Common myeloid progenitor, CD34-positive (primary cell): ENCODE measurements around the gene SF3A1.
A peak's percentile ranks its signal among the peaks of the same experiment; 100 is the strongest.

Experiments used
- CTCF ChIA-PET: fragments of 350-600 bp; sonication (Branson Sonifier 250); formaldehyde crosslinking; loops from one replicate; lab custom pipeline; 2021; ENCODE audit warnings: antibody characterized with exemption; lab: Charles Lee
- POLR2A ChIA-PET: fragments of 350-600 bp; sonication (Branson Sonifier 250); formaldehyde crosslinking; loops from one replicate; lab custom pipeline; 2021; ENCODE audit warnings: antibody characterized with exemption; lab: Charles Lee
- DNase-seq, 3 donors: peaks; one replicate each; pipeline versions ENCODE4 v3.0.0 to v3.0.0-alpha.2; 2013
- H3K27ac ChIP-seq, 2 experiments: 1 replicate in 1 of 2; 2 replicates in 1 of 2; pipeline ENCODE4 v1.7.0; 2013; ENCODE audit warnings: inconsistent platforms in 2 of 2, low read length in 2 of 2, mild to moderate bottlenecking in 2 of 2, low read depth in 1 of 2, moderate library complexity in 1 of 2; ENCODE audit not compliant: severe bottlenecking in 2 of 2, insufficient read depth in 1 of 2, poor library complexity in 1 of 2
- H3K27me3 ChIP-seq, 5 experiments: replicated peaks in 2 of 5; 1 replicate in 3 of 5; 2 replicates in 2 of 5; pipeline versions ENCODE4 v1.6.1 to v1.7.0; 2013; ENCODE audit warnings: low read length in 4 of 5, mild to moderate bottlenecking in 2 of 5, moderate library complexity in 2 of 5, inconsistent platforms in 1 of 5; ENCODE audit not compliant: insufficient read depth in 5 of 5, control insufficient read depth in 4 of 5
- H3K36me3 ChIP-seq, 4 experiments: 1 replicate in 2 of 4; 2 replicates in 2 of 4; pipeline versions ENCODE4 v1.6.1 to v1.7.0; 2013; ENCODE audit warnings: low read length in 3 of 4, control low read depth in 1 of 4, mild to moderate bottlenecking in 1 of 4; ENCODE audit not compliant: control insufficient read depth in 4 of 4, insufficient read depth in 4 of 4
- H3K4me1 ChIP-seq, 4 experiments: 1 replicate in 3 of 4; 2 replicates in 1 of 4; pipeline versions ENCODE4 v1.6.1 to v1.7.1; 2013; ENCODE audit warnings: low read length in 3 of 4, mild to moderate bottlenecking in 3 of 4, control low read depth in 1 of 4, inconsistent platforms in 1 of 4, moderate library complexity in 1 of 4; ENCODE audit not compliant: control insufficient read depth in 4 of 4, insufficient read depth in 4 of 4; ENCODE audit errors: control extremely low read depth in 1 of 4
- H3K4me3 ChIP-seq, 7 experiments: 1 replicate in 4 of 7; 2 replicates in 3 of 7; pipeline versions ENCODE4 v1.5.1 to v1.7.0; 2013; ENCODE audit warnings: mild to moderate bottlenecking in 7 of 7, low read length in 6 of 7, moderate library complexity in 6 of 7, inconsistent platforms in 2 of 7, low read depth in 2 of 7, control low read depth in 1 of 7; ENCODE audit not compliant: insufficient read depth in 4 of 7, control insufficient read depth in 1 of 7; ENCODE audit errors: extremely low read depth in 1 of 7
- H3K9me3 ChIP-seq, 5 experiments: 1 replicate in 4 of 5; 2 replicates in 1 of 5; pipeline versions ENCODE4 v1.6.1 to v1.7.1; 2013; ENCODE audit warnings: low read length in 4 of 5, mild to moderate bottlenecking in 2 of 5, inconsistent platforms in 1 of 5, low read depth in 1 of 5, moderate library complexity in 1 of 5; ENCODE audit not compliant: control insufficient read depth in 4 of 5, insufficient read depth in 2 of 5; ENCODE audit errors: control extremely low read depth in 1 of 5
- WGBS: methylation state at CpG from one replicate; pipeline ENCODE4 v1.1.5; 2013; ENCODE audit not compliant: insufficient coverage; 5-methylcytosine and 5-hydroxymethylcytosine counted together

Gene SF3A1

DNA sequence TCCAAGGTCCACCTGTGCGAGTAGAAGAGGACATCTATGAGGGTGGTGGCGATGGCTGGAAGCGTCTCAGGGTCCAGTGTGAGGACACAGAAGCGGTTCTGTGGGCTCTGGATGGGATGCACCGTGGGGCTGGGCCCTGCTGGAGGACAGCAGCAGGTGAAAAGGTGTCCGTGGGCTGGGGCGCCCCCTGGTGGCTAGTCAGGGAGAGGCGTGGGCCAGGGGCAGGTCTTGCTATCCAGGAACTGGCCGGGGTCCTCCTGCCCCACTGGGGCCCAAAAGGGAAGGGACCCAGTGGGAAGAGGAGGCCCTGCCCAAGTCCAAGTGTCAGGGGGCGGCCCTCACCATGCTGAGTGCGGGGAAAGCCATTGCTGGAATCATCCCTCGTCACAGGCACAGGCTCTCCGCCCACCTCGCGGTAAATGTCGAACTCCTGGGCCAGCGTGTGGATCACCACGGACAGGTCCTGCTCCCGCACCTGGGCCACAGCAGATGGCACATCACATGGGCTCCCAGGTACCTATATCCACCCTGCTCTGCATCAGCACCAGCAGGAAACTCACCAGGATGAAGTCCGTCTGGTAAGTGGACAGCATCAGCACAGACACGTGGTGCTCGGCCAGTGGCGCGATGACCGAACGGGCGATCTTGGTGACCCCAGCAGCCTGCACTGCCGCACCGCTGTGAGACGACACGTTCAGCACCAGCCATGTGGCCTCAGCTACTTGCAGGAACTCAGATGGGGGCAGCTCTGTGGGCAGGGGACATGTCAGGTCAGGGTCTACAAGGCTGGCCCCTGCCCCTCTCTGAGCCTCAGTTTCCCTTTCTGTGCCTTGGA lies 69.7 kb downstream of the SF3A1 start:
- no peaks in the 10 kb centered on the region for H3K9me3 ChIP-seq
- peaks cover 0 to 9% (median 3%) of the 10 kb centered on the region in 4 experiments for H3K36me3 ChIP-seq
- ChIA-PET CTCF (interaction anchor here (1.1 to 7.6 kb wide), 31 partner anchors 8 to 198 kb away, joined by 3 to 91 read pairs (median 13); partner anchors contain the start of genes CCDC157, RNF215, SF3A1 and TBC1D10A), POLR2A (interaction anchor here (1.0 to 2.0 kb wide), 4 partner anchors 16 to 69 kb away, joined by 3 to 8 read pairs (median 4); partner anchors contain the start of genes CCDC157, OSM and SF3A1)
- DNase-seq, result peak; percentile 73 to 83 (median 83)
- no peaks in the 10 kb centered on the region for H3K27me3 ChIP-seq
- H3K27ac ChIP-seq, result no peak overlapping the region
- WGBS, result 56% methylated on average over 30 of the region's 31 CpGs
- peaks cover 4 to 57% (median 55%) of the 10 kb centered on the region in 4 experiments for H3K4me1 ChIP-seq
- H3K4me3 ChIP-seq, result no peak overlapping the region

DNA sequence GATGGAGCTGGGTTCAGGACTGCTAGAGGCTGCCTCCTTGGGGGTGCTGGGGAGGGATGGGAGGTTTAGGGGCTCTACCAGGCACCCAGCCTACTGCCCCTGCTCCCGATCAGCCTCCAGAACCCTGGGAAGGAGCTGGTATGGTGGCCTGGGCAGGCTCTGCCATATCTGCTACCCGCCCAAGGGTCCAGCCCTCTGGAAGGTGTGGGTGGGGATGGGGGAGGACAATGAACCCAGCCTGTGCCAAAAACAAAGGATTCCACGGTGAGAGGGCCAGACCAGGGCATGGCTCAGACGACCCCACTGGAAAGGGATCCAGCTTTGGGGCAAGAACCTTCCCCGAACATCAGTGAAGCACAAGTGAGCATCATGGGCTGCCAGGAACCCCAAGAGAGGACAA lies 70.4 kb downstream of the SF3A1 start:
- POLR2A ChIA-PET, result no interaction called here
- H3K4me1 ChIP-seq, result peaks cover 4 to 58% (median 55%) of the 10 kb centered on the region in 4 experiments
- WGBS, result 96% methylated on average over 5 of the region's 5 CpGs

DNA sequence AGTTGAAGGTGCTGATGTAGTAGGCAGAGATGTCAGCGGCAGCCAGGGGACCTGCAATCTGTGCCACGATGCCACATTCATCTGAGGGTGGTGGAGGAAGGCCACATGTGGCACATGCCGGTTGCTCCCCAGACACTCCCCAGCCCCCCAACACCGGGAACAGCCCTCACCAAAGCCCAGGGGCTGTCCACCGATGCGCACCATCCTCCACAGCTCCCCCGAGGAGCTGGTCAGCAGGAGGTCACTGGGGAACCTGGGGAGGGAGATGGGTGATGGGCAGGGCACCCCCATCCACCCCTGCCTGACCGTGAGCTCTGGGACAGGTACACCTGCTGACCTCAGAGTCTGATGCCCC lies 70.9 kb downstream of the SF3A1 start:
- Histone ChIP-seq H3K9me3 (no peaks in the 10 kb centered on the region), H3K27ac (no peak overlapping the region), H3K27me3 (no peaks in the 10 kb centered on the region), H3K36me3 (peaks cover 0 to 3% (median under 1%) of the 10 kb centered on the region in 4 experiments), H3K4me3 (no peak overlapping the region), H3K4me1 (peaks cover 4 to 55% (median 51%) of the 10 kb centered on the region in 4 experiments)
- ChIA-PET POLR2A (interaction anchor here (0.6 kb wide), 1 partner anchor 18 kb away, joined by 3 read pairs; no protein-coding TSS in a partner anchor), CTCF (interaction anchor here (0.6 to 7.6 kb wide), 14 partner anchors 8 to 650 kb away, joined by 3 to 91 read pairs (median 4); partner anchors contain the start of gene RNF215)
- no peak for DNase-seq
- WGBS, result 96% methylated on average over 4 of the region's 8 CpGs

More for the DNA sequence above, 70.4 kb downstream of the SF3A1 start:
- Histone ChIP-seq H3K4me3 (no peak overlapping the region), H3K27ac (no peak overlapping the region), H3K9me3 (no peaks in the 10 kb centered on the region), H3K36me3 (peaks cover 0 to 3% (median under 1%) of the 10 kb centered on the region in 4 experiments), H3K27me3 (no peaks in the 10 kb centered on the region)
- DNase-seq, result no peak
- CTCF ChIA-PET, result interaction anchor here (0.6 to 7.6 kb wide), 13 partner anchors 9 to 650 kb away, joined by 3 to 91 read pairs (median 4); partner anchors contain the start of gene RNF215

DNA sequence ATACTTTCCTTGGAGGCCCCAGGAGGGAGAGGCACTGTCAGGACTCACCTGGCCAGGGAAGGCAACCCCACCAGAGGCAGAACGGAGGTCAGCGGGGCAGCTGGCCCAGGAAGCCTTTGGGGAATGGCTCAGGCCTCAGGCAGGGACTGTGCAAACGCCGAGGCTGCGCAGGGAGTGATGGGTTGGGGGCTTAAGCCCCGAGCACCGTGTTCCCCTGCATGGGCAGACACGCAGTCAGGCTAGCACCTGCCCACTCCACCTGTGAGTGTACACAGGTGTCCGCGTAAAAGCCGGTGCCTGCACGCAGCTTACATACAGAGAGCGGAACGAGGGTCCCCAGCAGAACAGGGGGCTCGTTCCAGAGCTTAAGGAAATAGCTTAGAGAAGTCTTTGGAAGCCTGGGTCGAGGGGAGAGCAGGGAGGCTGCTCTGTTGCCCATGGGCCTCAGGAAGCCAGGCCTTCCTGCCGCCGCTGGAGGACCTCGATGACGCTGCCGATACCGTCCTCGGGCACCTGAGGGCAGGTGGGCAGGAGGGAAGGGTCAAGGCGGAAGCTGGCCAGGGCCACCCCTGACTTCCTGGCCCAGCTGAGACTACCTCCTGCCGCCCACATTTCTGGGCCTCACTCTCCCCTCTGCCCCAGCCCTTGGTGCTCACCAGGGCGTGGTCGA lies 71.4 kb downstream of the SF3A1 start:
- Histone ChIP-seq H3K27me3 (no peaks in the 10 kb centered on the region), H3K9me3 (no peaks in the 10 kb centered on the region), H3K27ac (no peak overlapping the region), H3K4me3 (no peak overlapping the region), H3K4me1 (peaks cover 4 to 50% (median 46%) of the 10 kb centered on the region in 4 experiments), H3K36me3 (peaks cover 0 to 3% (median under 1%) of the 10 kb centered on the region in 4 experiments)
- 94% methylated on average over 22 of the region's 27 CpGs for WGBS
- ChIA-PET POLR2A (interaction anchor here (0.6 to 1.1 kb wide), 2 partner anchors 17 to 22 kb away, joined by 3 to 4 read pairs; no protein-coding TSS in a partner anchor), CTCF (interaction anchor here (0.9 to 7.6 kb wide), 10 partner anchors 8 to 649 kb away, joined by 3 to 91 read pairs (median 6); partner anchors contain the start of gene RNF215)
- DNase-seq, result no peak

DNA sequence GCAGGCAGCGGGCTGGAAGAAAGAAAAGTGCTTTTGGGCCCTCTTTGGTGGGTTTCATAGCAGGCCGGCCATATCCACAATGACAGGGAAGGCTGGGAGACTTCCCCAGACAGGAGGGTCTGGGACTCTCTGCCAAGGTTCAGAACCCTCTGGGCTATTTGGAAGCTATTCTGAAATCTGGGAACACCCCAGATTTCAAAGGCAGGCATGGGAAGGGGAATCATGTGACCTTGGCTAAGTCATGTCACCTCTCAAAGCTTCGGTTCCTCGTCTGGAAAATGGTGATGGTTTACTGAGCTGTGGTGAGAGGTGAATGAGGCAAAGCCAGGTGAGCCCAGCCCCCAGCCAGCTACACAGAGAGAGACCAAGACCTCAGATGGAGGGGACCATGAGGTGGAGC lies 72.0 kb downstream of the SF3A1 start:
- no peaks in the 10 kb centered on the region for H3K9me3 ChIP-seq
- POLR2A ChIA-PET, result interaction anchor here (1.1 kb wide), 1 partner anchor 22 kb away, joined by 4 read pairs; no protein-coding TSS in a partner anchor
- H3K27ac ChIP-seq, result no peak overlapping the region
- CTCF ChIA-PET, result interaction anchor here (1.4 to 7.6 kb wide), 5 partner anchors 9 to 180 kb away, joined by 5 to 91 read pairs (median 19); partner anchors contain the start of gene RNF215
- no peak for DNase-seq
- no peaks in the 10 kb centered on the region for H3K27me3 ChIP-seq
- H3K4me3 ChIP-seq, result no peak overlapping the region
- peaks cover 0 to 3% (median under 1%) of the 10 kb centered on the region in 4 experiments for H3K36me3 ChIP-seq
- peaks cover 4 to 45% (median 43%) of the 10 kb centered on the region in 4 experiments for H3K4me1 ChIP-seq
- WGBS, result 98% methylated on average over 3 of the region's 4 CpGs

DNA sequence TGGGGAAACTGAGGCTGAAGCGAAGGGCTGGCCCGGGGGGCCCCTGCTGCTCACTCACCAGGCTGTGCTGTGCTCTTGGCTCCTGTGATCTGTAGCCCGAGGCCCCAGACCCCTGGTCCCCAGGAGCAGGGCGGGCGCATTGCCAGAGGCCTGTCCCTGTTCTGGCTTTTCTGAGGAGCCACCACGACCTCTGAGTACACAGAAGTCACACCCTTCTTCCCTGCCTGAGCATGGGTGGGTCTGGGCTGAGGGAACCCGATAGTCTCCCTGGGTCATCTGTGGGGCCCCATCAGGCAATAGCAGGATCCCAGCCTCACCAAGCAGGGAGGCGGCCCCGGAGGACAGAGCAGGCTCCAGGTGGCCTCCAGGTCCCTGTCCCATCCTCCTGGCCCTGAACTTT lies 72.5 kb downstream of the SF3A1 start:
- no peak overlapping the region for H3K4me3 ChIP-seq
- no peak overlapping the region for H3K27ac ChIP-seq
- H3K27me3 ChIP-seq, result no peaks in the 10 kb centered on the region
- POLR2A ChIA-PET, result interaction anchor here (0.6 to 1.1 kb wide), 3 partner anchors 18 to 38 kb away, joined by 3 to 4 read pairs (median 4); partner anchors contain the start of gene OSM
- H3K4me1 ChIP-seq, result peaks cover 4 to 48% (median 46%) of the 10 kb centered on the region in 4 experiments
- WGBS, result 96% methylated on average over 5 of the region's 9 CpGs
- CTCF ChIA-PET, result interaction anchor here (0.6 to 7.6 kb wide), 4 partner anchors 17 to 176 kb away, joined by 4 to 91 read pairs (median 14); partner anchors contain the start of gene RNF215
- H3K36me3 ChIP-seq, result peaks cover 0 to 3% (median under 1%) of the 10 kb centered on the region in 4 experiments
- no peak for DNase-seq
- H3K9me3 ChIP-seq, result no peaks in the 10 kb centered on the region
